Non-pigmented ciliary epithelial cell (primary cell): ENCODE results near the gene TRIM64C.
"Not testable (repeated sequence)": the region's sequence is repeated elsewhere in the genome, so short reads cannot be mapped to it uniquely, and the experiment has no call there.

ENCODE experiments used
- DNase-seq: peaks from one replicate; pipeline ENCODE4 v3.0.0-alpha.2; 2010; ENCODE audit warnings: low read depth

TRIM64C gene

GRCh38 chr11:49059012-49059411 lies at the start of gene TRIM64C:
Gene TRIM64C, minus strand, starts transcription at chr11:49059112. Its CDS starts 0 bp downstream, at chr11:49059112.
- DNase-seq, result not testable (repeated sequence)

- not testable (repeated sequence) for DNase-seq
Measured at GRCh38 chr11:49102356-49102755, 43.4 kb upstream of the TRIM64C start.

GRCh38 chr11:49069897-49070296 lies 11.0 kb upstream of the TRIM64C start:
- DNase-seq, result not testable (repeated sequence)

GRCh38 chr11:49049821-49050220 lies 9.1 kb downstream of the TRIM64C start:
- not testable (repeated sequence) for DNase-seq

- DNase-seq, result not testable (repeated sequence)
Measured at GRCh38 chr11:49048229-49048628, 10.7 kb downstream of the TRIM64C start.

GRCh38 chr11:49028523-49028922 lies 30.4 kb downstream of the TRIM64C start, which contains the start of gene TRIM49B:
Gene TRIM49B, plus strand, starts transcription at chr11:49028823. Its CDS starts 2,777 bp downstream, at chr11:49031600.
- not testable (repeated sequence) for DNase-seq
